Colon (tissue), 2 donors: ENCODE measurements around the gene MAP1B.

Experiments used
- FAIRE-seq: peaks from 2 replicates; lab custom pipeline; 2012; peaks lifted over from hg19 to GRCh38; lab: Jason Lieb, UNC
- donor health status: control.
- donor health status: control.

MAP1B gene

DNA sequence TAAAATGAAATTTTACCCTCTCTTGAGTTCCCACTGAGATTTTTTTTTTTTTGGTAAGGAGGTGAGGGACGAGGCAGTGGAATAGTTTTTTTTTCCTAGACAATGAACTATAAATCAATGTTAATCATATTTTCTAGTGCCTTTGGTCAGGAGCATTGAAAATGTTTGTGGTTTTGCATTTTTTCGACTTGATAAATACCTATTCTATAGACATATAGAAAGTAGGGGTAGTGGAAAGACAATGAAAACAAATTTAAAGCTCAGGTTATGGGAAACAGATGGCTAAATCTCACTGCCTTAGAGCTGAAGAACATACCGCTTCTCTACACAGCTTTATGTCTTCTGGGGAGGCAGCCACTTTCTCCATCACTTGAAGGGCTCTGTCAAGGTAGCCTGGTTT, 118.5 kb downstream of the MAP1B start:
- FAIRE-seq: no peak

DNA sequence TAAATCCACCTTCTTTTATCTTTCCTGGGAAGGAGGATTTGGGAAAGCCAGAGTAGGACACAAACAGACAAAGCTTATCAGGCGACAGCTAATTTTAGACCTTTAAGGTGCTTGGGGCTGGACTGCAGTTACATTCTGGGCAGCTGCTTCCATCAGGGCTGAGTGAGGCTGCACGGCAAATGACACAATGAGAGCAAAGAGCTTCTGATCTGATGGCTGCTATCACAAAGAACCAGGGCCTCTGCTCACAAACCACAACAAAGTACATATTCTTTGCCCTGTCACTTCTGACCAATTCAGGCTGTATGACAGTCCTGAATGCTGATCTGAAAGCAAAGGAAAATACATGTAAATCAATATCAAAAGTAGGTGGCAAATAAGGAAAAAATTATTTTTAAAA, 119.7 kb downstream of the MAP1B start:
- no peak for FAIRE-seq

DNA sequence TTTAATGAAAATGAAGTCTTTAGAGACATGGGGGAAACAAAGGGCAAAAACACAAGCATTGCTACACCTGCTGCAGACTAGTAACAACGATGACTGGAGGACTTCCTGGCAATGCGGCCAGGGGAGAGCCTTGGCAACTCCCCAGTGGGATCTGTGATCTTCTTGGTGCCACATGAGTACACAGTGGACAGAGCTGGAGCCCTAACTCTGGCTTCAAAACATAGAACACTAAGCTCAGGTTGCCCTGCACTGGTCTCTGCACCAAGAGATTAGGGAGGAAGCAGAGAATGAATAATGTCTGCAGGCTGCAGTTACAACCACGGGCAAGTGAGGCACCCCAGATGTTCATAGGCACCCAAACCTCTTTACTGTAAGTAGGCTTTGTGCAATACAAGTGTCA, 121.7 kb downstream of the MAP1B start:
- no peak for FAIRE-seq

DNA sequence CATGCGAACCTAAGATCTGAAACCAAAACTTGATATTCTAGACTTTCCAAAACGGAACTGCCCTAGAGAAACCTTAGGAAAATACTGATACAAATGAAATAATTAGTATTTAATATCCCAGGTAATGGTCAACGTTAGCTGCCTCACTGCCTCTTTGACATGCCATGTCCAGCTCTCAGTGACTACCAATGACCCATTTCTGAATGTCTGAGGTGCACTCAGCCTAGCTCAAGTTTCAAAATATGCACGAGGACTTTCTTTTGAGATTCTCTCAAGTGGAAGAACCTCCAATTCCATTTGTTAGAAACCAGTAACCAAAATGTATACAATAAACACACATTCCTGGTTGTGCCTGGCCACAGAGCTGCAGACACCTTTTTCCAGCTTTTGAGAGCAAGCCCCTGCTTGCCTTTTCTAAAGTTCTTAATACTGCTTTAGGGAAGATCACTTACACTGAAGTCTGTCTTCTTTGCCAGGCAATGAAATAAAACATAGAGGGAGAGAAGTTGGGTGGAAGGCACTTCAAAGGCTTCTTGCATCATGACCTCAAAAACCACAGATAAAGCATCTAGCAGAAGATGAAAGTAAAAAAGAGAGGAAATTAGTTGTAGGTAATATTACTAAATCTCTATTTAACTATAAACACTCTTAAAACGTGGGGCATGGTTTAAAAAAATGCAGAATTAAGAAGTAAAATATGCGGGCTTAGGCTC, 124.9 kb downstream of the MAP1B start:
- no peak for FAIRE-seq

DNA sequence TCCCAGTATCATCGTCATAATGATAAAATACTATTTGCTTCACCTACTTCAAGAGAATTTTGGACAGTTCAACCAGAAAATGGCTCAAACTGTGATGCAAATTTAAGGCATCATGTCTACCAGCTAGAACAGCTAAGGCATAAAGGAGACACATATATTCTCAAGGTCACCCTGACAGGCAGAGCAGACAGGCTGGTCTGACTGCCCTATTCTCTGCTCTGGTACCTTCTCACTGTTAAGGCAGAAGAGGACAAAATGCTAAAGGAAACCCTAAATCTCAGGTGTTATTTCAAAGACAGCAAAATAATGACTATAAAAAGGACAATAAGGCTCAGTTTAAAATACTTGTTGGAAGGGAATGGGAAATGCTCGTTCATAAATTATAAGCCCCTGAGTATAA, 125.6 kb downstream of the MAP1B start:
- FAIRE-seq: no peak

DNA sequence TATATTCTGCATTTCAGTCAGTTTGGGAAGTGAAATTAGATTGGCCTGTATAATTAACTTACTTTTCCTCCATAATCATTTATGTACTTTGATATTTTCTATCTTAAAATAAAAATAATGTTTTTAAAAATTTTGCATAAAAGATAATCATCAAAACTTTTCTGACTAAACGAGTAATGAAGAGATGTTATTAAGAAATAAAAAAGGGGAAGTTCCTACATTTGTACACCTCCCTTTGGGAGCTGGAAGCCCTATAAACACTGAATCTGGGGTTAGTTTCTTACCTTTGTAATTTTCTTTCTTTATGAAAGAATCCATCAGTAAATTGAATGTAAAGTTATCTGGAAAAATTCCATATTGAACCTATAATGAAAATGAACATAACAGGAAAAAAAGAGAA, 126.6 kb downstream of the MAP1B start:
- no peak for FAIRE-seq

DNA sequence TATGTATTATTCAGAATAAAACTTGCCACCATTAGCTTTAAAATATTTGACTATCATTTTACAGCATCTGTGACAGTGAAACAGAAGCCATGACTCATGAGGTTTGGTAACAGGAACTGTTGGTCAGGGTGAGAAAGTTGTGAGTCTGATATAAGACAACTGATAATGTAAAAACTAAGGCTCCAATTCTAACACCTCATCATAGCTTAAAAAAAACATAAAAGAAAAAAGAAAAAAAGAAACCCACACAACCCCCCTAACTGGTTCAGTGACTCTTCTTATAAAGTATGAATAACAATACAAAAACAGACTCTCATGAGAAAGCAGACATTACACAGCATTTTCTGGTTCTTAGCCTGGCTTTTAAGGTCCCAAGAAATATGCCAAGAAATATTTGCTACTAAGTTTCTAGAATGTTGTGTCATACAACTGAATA, 127.0 kb downstream of the MAP1B start:
- FAIRE-seq: no peak

DNA sequence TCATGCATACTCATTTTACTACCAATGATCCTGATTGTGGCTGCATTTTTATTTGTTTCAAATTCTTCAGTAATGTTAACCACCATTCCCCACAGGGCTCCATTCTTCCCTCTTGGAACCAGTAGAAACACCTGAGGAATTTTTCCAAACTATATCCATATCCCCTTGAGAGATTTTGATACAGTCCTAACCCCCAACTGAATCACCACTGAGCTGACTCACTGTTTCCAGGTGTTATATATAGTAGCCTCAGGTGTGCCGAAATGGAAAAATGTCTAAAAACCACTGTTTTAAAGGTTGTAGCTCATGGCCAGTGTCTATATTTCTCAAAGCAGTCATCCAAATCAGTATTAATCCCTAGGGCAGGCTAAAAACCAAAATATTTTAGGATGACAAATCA, 127.6 kb downstream of the MAP1B start:
- no peak for FAIRE-seq

DNA sequence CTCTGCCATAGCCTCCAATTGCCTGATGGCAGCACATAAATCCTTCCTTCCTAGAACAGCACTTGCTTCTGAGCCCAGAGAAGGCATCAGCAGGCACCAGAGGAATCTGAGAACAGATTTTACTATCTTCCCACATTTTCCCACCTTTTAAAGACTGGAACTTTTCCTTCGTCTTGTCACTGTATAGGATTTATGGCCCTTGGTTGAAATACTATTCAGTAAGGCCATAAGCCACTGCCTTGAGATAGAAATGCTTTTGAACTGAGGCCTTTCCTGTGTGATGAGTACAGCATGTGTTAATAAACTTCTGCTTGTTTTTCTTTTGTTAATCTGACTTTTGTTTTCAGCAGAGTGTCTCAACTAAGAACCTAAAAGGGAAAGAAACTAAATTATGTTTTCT, 128.4 kb downstream of the MAP1B start:
- FAIRE-seq: no peak

DNA sequence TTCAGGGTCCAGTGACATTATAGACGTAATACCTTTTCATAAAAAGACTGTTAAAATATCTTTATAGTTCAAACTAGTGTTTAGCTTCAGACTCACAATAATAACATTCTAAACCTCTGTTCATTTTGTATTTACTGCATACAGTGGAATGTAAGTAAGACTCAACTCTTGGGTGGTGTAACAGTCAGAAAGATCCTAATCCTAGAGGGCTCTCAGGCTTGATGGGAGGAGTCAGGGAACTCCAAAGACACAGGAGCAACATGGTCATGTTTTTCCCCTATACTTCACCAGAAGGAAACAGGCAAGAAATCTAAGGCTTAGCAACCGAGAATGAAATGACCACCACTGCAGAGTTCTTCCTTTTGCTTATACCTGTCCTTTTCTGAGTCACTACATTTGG, 130.1 kb downstream of the MAP1B start:
- FAIRE-seq: no peak

DNA sequence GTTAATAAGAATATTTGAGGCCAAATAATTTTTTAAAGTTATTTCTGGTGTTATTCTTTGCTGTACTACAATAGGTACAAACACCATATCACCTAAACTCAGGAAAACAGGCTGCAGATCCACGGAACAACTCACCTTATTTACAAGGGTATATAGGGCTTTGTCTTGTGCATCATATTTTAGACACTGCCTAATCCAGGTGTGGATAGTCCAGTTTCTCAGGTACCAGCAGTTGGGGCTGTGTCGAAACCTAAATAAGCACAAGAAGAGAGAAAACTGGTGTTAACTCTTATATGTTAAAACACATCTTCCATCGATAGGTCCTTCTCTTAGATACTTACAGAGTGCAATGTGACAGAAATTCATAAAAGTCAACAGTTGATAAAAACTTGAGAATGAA, 130.6 kb downstream of the MAP1B start:
- FAIRE-seq: no peak

DNA sequence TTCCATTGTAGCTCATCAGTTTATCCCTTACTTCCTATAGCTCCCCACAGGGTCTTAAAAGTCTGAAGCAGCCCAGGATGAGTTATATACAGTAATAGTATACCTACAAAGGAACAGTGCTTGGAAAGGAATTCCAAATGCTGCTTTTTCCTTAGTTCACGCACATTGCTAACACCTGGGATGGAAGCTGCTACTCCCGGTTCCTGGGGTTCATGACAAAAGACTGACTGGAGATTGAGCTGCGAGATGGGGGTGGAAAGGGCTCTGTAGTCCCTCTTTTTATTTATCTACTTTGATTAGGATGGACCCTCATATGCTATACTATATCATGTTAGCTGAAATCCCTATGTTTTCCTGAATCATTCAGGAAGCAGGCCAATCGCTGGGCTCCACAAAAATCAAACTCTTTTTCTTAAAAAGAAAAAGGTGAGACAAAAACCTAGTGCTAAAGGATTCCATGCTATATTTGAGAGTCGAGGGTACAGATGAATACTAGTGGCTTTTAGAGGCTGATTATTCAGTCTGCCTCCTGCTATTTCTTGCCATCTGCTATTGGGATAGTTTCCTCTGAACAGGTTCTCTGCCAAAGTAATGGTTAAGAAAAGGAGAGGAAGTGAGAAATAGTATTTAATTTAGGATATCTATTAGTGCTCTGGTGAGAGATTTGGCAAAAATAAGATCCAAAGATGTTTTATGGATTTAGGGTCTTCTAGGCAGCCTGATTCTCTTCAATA, 131.6 kb downstream of the MAP1B start:
- no peak for FAIRE-seq

DNA sequence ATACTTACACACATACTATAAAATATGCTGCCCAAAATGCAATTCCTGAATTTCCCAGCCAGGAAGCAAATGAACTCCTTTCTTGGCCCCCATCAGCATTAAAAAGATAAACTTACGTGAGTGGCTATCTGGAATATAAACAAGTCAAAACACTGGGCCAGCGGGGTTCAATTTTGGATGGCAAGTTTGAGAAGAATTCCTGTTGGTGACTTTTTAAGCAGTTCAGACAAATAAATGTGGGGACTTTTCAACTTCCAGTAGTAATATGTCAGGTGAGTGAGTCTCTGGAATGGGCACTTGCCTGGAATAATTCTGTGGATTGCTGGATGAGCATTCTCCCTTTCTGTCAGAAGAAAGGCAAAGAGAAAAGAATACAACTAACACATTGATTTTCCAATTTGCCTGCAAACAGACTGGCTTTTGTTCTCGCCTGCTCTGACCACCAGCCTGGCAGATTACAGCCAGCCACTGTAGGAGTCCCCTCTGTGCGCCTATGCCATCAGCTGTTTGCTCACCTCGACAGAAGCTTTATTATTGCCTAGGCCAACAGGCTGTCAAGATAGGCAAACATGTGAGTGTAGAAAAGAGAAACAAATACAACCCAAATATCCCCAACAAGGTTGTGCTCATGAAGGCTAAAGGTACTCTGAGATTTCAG, 134.2 kb downstream of the MAP1B start:
- no peak for FAIRE-seq

DNA sequence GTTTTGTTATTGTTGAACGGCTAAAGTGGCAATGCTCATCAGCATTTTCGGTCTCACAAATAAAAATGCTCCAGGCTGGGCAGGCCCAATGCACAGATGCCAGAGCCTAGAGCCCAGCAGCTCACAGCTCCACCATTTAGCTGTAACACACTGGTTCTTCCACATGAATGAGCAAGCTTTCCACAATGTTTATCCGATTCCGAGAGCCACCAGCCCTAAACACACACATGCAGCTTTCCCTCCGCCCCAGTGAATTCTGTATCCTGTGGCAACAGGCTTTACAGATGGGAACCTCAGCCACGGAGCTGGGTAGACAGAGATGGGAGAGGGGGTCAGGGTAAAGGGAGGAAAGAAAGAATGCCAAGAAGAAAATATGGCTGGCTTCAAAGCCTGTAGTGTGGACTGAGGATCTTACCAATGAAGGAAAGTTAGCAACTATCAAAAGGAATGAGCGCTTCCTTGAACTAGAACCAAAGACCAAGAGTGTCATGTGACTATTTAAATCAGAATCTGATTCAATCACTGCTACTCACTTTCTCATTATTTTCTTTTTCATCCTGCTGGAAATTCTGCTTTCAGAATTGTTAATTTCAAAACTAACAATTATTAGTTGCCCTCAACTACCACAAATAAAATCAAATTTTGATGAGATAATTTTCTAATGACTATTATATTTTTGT, 135.7 kb downstream of the MAP1B start:
- no peak for FAIRE-seq

DNA sequence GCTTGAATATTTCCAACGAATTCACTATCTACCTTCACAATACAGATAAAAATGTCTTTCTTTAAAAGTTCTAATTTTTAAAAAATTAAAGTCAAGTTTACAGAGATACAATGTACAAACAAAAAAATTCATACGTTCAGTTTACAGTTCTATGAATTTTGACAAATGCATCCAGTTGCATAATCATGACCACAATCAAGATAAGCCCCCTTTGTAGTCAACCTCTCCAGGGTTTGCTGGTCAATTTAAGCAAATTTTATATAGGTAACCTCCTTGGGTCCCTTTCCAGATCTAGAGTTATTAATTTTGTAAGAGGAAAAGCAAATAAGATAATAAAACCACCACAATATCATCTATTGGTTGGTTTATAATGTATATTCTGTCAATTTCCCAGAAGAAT, 136.4 kb downstream of the MAP1B start:
- no peak for FAIRE-seq

DNA sequence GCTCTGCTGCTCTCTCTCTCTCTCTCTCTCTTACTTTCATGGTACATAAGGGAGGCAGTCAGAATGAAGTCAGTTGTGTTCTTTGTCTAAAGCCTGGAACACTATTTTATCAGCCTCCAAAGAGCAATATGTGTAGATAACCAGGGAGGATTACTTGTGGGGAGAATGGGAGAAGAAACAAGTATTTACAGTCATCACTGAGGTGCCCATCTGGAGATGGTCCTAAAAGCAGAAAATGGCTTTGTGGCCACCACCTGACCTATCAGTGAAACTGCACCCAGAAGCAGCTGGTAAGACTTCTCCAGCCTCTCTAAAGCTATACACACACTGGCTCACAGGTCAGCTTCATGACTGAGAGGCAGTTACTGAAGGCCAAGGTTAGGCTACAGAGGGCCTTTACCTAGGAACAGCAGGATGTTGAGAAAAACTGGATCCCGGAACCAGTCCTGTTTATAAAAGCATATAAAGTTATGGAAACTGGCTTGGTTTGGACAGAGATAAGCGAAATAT, 137.6 kb downstream of the MAP1B start:
- no peak for FAIRE-seq

DNA sequence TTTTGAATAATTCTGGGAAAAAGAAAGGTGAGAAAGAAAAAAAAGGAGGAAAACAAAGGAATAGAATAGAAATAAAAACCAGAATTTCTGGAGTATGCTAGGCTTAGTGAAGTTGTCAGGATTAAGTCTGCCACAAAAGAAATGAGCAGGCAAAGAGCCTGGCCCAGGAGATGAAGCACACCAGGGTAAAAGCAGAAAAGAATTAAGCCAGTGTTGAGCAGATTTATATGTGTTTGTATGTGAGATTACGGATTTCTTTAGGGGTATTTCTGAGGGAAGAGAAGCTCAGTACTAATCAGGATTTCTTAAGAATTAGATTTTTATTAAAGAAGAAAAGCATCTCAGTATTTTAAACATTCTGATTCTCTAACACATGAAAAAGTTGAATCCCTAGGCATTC, 138.3 kb downstream of the MAP1B start:
- FAIRE-seq: no peak

DNA sequence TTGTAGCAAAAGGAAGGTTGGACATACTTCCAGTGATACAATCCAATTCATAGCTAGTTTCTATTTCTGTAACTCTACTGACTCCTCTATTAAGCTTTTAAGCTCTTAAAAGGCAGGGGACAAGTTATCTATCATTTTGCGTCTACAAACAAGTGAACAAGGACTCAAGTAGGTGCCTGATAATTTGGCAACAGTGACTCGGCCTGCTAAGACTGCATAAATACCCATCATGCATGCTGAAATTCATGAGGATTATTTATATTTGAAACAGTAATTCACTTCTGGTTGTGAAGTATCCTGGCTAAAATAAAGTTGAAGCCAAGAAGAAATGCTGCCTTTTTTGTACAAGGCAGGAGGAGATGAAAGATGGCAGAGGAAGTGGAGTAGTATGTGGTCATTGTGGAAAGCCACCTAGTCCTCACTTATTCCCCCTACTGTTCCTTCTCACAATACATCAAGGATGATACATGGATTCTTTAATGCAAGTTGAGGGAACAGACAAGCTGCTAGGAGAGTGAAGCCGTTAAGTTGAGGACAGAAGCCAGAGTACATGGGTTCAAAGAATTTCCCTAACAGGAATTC, 138.8 kb downstream of the MAP1B start:
- FAIRE-seq: no peak

DNA sequence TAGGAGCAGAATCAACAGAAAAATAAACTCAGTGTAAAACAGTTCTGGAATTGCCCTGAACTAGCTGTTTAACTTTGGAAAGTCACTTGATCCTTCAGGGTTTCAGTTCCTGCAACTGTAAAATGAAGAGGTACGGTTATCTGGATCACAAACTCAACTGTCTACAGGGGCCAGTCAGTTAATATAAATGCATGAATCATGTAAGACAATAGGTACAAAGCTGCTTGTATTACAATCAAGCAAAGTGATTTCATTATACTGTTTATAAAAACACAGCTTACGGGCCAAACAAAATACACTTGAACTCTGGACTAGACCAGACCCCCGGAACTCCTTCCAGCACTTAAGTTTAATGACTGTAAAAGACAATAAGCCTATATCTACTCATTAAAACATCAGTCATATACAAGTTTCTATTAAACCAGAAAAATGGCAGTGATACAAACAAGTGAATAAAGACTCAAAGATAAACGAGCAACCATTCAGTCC, 139.7 kb downstream of the MAP1B start:
- no peak for FAIRE-seq

DNA sequence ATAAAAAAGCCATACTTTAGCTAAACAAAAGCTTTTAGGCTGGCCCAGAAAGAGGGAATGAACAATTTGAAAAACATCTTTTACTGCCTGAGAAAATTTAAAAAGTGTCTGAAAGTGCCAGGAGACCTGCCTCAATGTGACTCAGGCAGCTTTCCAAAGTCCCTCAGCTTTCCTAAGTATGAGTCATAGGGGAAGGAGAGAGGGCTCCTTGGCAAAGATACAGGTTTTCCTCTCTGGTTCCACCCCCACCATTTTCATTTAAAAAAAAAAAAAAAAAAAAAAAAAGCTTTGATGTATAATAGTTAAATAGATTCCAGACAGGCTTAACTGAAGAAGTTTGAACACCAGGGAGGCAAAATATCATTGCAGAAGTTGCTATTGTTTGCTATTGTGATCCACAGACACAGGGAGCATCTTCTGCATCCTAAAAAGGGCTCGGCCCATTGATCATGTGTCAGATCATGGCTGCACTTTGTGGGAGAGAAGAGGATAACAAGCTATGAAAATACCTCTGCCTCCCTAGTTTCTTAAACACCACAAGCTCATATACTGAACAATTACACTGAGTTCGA, 141.2 kb downstream of the MAP1B start:
- FAIRE-seq: no peak

DNA sequence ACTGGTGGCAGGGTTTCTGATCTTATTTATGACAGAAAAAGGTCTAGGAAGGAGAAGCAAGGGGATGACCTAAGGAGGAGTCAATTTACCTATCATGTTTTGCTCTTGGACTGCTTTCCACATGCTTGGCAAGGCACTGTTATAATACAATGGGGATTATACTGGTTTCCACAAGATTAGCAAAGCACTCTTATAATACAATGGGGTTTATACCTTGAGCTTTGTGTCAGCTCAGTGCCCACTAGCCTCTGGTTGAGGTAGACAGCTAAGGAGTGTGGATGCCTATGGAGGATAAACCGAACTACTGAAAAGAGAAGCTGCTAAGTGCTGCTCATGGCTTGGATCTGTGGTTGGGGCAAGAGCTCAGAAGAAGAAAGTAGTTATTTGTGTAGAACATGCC, 144.1 kb downstream of the MAP1B start:
- FAIRE-seq: no peak

DNA sequence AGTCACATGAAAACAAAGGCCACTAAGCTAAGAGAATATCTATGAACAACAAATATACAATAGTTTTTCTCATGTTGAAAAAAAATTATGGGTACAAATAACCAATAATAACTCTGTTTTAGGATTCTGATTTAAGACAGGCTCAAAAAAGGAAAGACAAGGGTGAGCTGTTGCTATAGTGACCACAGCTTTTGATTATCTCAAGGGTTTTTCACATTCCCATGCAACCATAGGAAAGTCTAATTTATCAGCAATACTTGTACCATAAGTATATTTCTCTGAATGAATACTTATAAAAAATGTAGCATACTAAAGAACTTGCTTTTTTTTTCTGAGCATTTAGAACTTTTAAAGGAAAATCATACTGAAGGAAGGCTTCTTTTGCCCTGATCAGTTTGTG, 144.7 kb downstream of the MAP1B start:
- no peak for FAIRE-seq
